HG02759 (cell line): ENCODE measurements around the gene PDE2A.

Source experiments
- ATAC-seq: cut with Tn5 transposase; IDR thresholded peaks from one replicate; pipeline ENCODE4 v1.9.1; 2021; ENCODE audit warnings: mild to moderate bottlenecking, moderate library complexity; ENCODE audit not compliant: unreplicated experiment

Gene PDE2A

DNA sequence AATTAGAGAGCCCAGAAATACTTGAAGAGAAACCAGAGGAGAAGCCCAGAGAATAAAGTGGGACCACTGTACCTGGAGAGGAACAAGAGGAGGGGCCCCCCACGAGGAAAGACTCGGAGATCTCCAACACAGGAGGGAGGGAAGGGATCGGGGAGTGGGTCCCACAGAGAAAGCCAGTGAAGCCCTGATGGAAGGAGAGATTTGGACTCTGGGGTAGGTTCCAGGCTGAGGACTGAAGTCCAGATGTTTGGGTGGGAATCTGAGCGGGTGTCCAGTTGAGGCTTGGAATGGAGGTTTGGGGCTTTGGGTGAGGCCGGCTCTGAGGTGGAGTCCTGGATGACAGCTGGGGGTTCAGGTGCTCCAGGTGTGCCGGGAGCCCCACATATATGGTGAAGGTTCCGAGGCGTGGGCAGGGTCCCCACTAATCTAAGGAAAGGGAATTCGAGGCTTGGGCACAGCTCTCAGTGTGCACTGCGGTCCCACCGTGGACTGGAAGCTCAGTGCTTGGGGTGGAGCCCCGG, 32.6 kb downstream of the PDE2A start:
- ATAC-seq: no peak

DNA sequence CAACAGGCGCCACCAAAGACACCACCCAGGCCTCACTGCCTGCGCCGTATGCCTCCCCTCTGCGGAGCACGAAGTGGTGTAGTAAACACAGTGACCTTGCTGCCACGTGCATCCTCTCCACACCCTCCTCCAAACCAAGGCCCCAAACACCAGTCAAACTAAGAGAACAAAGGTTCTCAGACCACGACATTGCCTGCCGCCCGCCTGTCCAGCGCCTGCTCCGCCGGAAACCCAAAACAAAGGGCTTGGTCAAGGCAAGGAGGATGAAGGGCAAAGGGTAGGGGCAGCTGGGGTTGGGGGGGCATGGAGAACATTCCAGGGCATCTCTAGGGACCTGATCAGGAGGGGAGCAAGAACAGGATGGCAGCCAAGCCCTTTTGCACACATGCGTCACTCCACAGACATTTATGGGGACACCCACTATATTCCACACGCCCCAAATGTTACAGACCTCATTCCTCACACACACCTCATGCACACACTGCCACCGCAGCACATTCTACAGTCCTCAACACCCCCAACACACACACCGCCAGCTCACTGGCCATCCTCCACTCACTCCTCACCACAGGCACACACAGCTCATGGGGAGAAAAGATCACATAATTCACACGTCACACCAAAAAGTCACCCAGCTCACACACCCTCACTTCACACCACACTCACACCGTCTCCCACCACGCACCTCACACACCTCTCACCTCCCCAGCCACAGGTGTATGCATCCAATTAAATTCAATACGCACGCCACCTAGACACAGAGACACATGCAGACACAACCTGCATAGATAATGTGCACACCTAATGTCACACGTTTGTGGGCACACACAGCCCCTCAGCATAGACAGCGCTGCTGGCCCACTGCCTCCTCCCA, 34.5 kb downstream of the PDE2A start:
- ATAC-seq: no peak

DNA sequence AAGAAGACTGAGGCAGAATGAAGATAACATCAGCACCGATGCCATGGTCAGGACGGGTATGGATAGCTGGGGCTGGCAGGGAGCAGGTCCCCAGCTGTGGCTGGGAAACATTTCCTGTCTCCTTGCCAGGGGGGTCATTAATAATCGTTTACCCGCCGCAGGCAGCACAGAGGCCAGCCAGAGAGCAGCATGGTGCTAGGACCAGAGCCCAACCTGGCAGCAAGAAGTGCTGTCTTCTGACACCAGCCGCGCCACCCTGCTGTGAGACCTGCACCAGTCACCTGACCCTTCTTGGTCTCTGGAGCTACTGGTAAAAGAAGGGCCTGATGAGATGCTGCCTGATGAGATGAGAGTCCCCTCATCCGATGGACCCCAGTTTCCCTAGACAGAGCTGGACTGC, 36.3 kb downstream of the PDE2A start:
- no peak for ATAC-seq

DNA sequence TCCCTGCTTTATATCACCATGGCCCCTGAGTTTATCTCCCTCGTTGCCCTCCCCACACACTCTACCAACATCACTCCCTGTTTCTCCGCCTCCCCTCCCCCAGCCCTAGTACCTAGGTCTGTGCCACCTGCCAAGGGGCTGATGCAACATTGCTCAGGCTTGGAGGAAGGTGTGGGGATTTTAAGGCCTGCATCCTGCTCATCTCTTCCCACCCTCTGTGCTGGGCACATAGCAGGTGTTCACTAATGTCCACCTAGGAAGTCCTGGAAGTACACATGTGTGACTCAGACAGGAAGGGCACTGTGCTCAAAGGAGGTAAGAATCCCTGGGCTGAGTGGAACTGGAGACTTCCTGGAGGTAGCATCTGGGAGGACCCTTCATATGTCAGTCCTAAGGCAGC, 37.0 kb downstream of the PDE2A start:
- no peak for ATAC-seq

DNA sequence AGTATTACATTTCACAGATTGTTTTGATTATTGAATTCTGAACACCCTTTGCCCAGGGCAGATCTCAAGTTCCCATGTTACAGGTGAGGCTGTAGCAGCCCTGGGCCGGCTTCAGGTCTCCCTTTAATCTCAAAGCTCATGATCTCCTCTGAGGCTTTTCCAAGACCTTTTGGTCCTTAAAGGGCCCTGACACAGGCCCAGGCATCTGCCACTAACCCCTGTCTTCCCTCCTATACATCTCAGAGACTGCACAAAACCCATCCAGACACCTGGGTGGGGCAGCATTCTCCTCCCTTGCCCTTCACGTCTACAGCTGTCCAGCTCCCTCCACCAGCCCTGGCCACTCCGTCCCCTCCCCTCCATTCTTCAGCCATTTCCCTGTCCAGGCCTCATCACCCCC, 37.8 kb downstream of the PDE2A start:
- no peak for ATAC-seq

DNA sequence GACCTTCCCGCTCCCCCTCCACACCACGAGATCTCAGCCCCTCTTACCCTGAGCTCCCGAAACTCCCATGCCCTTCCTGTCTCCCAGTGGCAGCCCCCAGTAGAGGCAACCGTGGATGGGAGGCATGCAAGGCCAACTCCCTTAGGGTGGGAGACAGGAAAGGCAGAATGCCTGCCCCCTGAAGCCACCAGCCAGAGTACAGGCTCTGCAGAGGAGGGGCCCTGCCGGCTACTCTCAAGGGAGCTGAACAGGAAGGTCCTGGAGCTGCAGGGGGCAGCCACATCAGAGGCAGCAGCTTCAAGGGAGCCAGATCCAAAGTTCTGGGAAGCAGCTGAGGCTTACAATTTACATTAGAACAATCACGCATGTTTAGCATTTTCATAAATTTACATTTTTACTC, 38.3 kb downstream of the PDE2A start:
- no peak for ATAC-seq

DNA sequence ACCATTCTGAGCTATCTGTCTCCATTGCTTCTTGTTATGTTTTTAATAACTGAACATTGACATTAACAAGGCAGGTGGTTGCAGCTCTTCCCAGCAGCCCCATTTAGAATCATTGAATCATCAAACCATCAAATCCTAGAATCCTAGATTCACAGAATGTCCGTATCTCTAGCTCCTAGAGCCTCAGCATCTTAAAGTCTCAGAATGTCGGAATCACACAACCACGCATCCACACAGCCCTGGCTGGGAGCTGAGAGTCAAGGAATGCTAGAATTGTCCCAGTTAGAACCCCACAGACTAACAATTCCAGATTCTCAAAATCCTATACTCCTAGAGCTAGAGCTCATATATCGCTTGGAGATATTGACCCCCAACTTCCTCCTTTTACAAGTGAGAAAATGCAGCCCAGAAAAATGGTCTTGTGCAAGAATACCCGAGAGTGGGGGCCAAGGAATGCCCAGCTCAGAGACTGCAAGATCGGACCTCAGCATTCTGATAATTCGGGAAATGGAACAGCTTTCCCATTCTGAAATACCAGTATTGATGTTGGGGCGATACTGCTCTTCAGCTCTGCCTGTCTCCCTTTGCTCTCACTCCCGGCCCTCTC, 38.8 kb downstream of the PDE2A start:
- ATAC-seq: no peak

DNA sequence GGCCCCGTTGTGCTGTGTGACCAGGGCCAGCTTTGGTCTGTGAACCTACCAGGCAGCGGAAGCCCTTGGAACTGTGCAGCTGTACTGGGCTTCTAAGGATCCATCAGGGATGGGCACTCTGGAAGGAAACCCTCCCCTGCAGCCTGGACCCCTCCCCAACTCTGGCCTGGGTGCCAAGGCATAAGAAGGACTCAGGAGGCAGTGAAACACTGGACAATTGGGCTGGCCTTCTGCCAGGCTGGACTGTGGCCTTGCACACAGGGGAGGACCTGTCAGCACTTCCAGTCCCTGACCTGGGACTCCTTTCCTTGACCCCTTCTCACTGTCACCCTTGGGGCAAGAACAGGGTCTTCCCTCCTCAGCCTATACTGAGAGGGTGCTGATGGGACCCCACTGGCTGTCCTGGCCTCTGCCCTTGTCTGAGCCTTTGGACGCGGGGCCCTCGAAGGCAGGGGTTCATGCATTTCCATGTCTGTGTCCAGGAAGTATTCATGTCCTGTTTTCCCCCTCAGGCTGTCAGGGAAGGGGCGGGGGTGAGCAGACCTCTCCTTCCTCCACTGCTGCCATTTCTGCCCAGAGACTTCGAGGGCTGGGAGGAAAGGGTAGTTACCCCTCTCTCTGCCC, 39.6 kb downstream of the PDE2A start:
- ATAC-seq: no peak

DNA sequence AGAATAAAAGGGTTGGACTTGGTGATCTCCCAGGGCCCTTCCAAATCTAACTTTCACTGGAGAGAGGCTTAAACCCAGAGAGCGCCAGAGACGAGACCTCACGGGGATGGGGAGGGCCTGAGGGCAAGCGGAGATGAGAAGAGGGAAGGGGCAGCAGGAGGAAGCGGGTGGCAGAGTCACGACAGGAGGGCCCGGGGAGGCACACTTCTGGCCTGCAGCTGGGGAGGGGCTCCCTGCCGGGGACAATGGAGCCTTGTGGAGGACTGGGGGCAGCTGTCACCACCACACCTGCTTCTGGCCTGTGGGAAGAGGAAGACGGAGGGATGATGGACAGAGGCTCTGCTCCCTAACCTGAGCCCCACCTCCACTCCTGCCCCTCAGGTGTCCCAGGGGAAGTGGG, 40.2 kb downstream of the PDE2A start:
- ATAC-seq: no peak

DNA sequence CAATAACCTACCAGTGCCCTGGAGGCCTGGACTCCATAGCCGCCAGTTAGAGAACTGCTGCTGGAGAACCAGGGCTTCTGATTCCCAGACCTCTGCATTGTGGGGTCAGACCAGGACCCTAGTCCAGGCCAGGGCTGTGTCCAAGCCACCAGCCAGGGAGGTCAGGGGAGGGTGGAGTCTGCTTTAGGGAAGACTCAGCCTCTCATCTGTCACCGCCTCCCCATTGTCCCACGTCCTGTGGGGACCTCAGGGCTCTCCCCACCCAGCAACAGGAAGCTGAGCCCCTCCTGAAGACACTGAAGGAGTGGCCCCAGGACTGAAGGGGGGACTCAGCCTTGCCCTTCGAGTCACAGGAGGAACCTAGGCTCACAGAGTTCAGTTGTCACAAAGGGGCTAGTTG, 41.2 kb downstream of the PDE2A start:
- ATAC-seq: no peak

DNA sequence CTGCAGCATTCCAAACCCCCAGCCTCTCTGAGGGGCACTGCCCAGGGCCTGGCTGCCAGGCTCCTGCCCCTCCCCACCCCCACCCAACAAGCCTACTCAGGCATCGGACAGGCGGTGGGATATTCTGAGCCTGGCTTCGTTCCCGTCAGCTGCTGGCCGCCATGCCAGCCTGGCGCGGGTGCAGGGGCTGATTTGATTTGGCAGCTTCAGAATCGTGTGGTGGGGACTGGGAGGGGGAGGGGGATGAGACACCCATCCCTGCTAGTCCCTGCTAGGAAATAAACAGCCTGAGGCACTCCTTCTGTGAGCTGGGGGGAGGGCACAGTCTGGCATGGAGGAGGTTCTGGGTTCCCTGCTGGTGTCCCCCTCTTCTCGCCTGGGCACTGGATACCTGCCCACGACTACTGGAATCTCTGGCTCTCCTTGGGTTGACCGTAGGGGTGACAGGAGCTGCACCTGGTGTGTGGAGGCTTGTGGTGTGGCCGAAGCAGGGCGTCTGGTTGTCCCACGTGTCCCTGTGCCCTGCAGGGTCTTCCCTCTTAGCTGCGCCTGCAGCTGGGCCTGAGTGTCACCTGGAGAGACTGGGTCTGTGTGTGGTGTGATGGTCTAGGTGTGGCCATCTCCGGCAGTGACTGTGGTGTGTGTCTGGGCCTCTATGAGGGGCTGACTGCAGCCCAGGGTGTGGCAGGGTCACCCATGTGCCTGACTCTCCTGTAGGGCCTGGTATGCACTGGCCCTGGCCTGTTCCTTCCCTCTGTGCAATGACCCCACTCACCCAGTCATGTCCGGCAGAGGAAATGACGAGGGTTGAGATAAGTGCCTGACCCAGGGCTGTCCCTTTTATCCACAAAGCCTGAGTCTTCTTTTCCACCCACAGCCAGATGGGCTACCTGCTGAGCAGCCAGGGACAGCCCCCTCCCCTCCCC, 42.2 kb downstream of the PDE2A start:
- ATAC-seq: no peak

DNA sequence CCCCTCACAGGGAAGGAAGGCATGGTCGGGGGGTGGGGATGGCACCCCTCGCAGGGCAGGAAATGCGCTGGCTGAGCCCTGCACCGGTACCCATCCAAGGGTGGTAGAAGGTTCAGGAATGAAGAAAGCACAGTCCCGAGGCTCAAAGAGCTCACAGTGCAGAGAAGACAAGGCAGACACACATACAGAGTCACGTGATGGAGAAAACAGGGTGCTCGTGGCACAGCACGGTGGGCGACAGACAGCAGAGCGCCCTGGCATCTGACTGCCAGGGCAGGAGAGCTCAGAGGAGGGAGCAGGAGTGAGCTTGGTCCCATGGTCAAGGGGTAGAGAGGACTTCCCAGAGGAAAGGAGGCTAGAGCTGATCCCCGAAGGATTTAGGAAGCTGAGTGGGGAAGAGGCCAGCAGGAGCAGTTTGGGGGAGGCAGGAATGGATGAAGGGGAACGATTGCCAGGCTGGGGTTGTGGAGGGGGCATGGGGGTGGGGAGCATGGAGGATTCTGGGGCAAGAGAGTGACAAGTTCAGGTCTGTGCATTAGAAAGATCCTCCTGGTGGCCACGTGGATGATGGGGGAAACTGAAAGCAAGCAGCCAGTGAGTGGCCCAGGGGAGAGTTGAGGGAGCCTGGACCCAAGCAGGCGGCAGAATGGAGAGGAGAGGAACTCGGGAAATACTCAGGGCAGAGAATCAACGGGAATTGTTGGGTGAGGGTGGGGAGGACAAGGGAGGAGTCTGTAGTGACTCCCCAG, 43.9 kb downstream of the PDE2A start:
- ATAC-seq: no peak

DNA sequence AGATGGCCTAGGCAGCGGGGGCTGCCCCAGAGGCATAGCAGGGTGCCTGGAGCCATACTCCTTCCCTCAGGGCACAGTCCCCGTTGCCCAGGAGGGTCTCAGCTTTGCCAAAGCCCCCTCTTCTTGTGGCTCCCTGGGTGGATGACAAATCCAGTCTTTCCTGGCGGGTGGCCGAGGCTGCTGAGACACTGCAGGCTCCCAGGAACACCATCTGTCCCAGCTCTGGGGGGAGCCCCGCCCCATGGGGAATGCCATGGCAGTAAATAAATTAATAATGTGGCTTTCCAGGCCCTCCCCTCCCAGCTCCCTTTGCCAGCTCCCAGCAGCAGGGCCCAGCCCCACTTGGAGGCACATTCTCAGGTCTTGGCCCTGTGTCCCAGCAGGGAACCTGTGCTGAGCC, 45.0 kb downstream of the PDE2A start:
- ATAC-seq: no peak

DNA sequence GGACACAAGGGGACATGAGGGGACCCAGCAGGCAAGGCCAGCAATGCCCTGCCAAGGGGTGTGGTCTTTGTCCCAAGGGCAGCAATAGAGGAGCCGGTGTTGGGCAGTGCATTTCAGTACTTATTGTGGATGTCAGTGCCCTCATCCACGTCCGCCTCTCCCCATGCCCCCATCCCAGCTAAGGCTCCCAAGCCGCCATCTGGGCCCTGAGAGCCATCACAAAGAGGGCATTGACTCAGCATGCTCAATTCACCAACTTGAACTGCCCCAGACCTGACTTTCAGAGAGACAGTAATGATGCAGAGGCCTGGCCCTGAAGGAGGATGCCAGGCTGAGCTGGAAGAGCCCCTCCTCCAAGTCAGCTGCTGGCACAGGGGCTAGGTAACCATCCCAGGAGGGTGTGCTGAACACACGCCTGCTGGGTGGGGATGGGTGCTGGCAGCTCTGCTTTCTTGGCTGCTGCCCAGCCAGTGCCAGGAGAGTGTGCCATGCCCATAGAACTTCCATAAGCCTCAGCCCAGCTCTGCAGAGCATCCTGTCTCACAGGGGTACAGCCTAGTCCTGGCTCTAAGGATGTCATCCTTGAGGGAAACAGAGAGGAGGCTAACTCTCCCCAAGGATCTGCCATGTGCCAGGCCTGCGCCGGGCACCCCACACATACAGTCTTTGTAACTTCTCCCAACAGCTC, 46.5 kb downstream of the PDE2A start:
- ATAC-seq: no peak

DNA sequence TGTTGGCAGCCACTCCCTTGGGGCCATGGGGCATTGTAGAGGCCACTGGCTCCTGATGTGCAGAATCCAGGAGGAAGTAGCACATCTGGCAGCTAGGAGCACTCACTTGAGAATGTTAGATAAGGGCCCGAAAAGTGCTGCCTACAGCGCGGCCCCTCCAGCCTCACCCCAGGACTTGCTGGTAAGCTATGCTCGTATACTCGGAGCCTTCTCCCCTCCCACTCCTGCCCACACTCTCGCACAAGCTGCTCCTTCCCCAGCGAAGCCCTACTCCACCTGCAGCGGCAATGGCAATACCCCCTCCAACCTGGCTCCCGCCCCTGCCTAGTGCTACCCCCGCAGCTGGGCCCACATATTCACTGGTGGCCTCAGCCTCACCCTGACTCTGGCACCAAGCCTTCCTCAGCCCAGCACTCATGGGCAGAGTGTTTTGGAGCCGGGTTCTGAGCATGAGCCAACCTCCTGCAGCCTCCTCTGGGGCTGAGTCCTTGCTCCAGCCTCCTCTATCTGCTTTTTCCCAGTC, 47.7 kb downstream of the PDE2A start:
- no peak for ATAC-seq

DNA sequence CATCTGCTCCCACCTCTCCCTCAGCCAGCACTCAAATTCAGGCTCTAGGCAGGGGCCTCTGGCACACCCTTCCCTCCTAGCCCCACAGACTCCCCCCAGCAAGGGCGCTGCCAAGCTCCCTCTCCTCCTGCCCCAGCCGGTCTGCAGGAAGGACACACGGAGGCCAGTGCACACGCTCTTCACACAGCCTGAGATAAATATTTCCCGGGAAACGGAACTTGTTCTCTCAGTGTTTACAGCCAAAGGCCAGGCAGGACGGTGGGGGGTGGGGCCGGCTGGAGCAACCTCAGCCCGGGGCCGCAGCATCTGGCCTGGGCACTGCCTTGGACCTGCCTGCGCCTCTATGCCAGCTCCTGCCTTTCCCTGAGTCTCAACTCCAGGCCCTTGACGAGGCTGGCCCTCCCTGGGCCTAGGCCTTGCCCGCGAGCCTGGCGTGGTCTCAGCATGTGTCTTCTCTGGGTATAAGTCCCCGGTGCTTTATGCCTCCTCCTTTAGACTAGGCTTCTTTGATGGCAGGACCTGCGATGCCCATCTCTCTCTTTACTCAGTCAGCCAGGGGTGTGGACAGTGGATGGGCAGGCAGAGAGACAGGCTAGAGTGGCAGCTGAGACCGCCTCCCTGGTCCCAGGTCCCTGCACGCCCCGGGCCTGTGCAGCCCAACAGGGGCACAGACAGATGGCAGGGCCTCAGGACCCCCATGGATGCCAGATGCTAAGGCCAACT, 48.4 kb downstream of the PDE2A start:
- ATAC-seq: no peak

DNA sequence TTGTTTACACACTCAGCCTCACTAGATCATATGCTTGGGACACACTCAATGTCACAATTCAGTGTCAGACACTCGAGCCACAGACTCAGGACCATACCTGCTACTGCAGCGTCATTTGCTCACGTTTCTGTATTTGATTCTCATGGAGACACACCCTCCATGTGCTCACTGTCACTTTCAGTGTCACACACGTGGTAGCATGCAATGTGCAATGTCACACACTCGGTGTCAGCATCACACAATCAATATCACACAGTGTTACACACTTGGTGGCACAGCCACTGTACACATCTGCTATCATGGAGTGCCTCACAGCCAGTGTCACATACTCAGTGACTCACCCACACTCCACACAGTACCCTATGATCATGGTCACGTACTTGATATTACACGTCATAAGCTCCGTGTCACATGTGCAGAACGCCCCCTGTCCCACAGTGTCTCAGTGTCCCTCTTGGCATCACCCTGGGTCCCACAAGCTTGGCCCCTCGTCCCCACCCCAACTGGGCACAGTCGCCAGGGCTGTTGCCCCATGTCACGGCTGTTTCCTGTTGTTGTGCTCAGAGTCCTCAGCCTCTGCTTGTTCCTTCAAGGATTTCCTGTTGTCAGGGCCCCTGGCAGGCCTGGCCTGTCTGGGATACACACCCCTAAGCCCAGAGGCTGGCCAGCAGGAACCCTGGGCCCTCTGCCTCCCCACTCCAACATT, 49.6 kb downstream of the PDE2A start:
- ATAC-seq: no peak

DNA sequence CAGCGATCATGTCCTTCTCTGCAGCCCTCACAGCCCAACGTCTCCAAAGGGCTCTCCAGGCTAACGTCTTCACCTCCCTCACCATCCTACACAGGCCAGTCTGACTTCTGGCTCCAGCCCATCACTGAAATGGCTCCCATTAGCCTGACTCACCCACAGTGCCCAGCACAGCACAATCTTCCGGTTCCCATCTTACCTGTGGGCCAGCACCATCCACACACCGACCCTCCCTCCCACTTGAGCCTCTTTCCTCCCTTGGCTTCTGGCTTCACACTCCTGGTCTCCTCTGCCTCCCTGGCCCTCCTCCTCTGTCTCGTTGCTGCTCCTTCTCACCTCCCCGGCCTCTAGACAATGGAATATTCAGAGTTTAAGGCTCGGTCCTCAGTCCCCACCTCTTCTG, 51.2 kb downstream of the PDE2A start:
- ATAC-seq: no peak
